IMR-90 (cell line): ENCODE measurements around the gene PDZD2. TPM values are rescaled to one million over a fixed set of nuclear protein-coding genes. Genes with fewer than 3 reads are reported as not detected.

Source experiments
- ATAC-seq: fragments of 200-7000 bp; cut with Tn5 transposase; 2 replicates; pipeline ENCODE4 v1.9.1; 2020; ENCODE audit warnings: low read depth, mild to moderate bottlenecking, moderate library complexity
- BruUV-seq: library from RNA; stranded (reverse); fragments of 400-500 nt; replicated peaks from 2 replicates; lab custom pipeline; 2021; lab: Mats Ljungman, UMichigan
- CTCF ChIA-PET: fragments of 300-600 bp; formaldehyde crosslinking; extraction: SDS; loops from one replicate; lab custom pipeline; 2021; ENCODE audit warnings: antibody characterized with exemption; lab: Yijun Ruan, JAX
- POLR2A ChIA-PET: fragments of 300-600 bp; sonication (Branson Sonifier 250); formaldehyde crosslinking; loops from one replicate; lab custom pipeline; 2022; ENCODE audit warnings: antibody characterized with exemption; ENCODE audit not compliant: unreplicated experiment; lab: Charles Lee
- DNase-seq: peaks from one replicate; pipeline ENCODE4 v3.0.0; 2013
- H2AFZ ChIP-seq: replicated peaks from 2 replicates; pipeline ENCODE3; 2013; ENCODE audit warnings: low read length, mild to moderate bottlenecking; ENCODE audit not compliant: poor library complexity
- H2AK5ac ChIP-seq: 2 replicates; pipeline ENCODE4 v1.6.1; 2013; ENCODE audit warnings: low read depth, low read length, inconsistent platforms
- H2AK9ac ChIP-seq: replicated peaks from 2 replicates; pipeline ENCODE3; 2013; ENCODE audit warnings: mild to moderate bottlenecking, low read depth, low read length, moderate library complexity; ENCODE audit not compliant: poor library complexity
- H2BK120ac ChIP-seq: 2 replicates; pipeline ENCODE4 v1.6.1; 2013; ENCODE audit warnings: low read depth, low read length, inconsistent platforms
- H2BK15ac ChIP-seq: 3 replicates; pipeline ENCODE4 v1.6.1; 2013; ENCODE audit warnings: low read depth, low read length, inconsistent platforms
- H2BK20ac ChIP-seq: 2 replicates; pipeline ENCODE4 v1.6.1; 2013; ENCODE audit warnings: low read depth, mild to moderate bottlenecking, inconsistent platforms, low read length, moderate library complexity
- H2BK5ac ChIP-seq: 2 replicates; pipeline ENCODE4 v1.6.1; 2013; ENCODE audit warnings: mild to moderate bottlenecking, low read depth, low read length, inconsistent platforms; ENCODE audit not compliant: poor library complexity, severe bottlenecking
- H3K14ac ChIP-seq: replicated peaks from 2 replicates; pipeline ENCODE4 v1.6.1; 2013; ENCODE audit warnings: low read depth, low read length, inconsistent platforms
- H3K18ac ChIP-seq: 2 replicates; pipeline ENCODE4 v1.6.1; 2013; ENCODE audit warnings: low read depth, low read length, control low read depth
- H3K23ac ChIP-seq: 2 replicates; pipeline ENCODE4 v1.6.1; 2013; ENCODE audit warnings: low read depth, low read length, inconsistent platforms
- H3K27ac ChIP-seq: 2 replicates; pipeline ENCODE4 v1.5.1; 2013; ENCODE audit warnings: mild to moderate bottlenecking, control low read depth, low read length; ENCODE audit not compliant: insufficient read depth
- H3K27me3 ChIP-seq: 2 replicates; pipeline ENCODE4 v1.6.1; 2013; ENCODE audit warnings: low read length; ENCODE audit not compliant: control insufficient read depth, insufficient read depth
- H3K36me3 ChIP-seq: 2 replicates; pipeline ENCODE4 v1.6.1; 2013; ENCODE audit warnings: low read length, mixed read lengths; ENCODE audit not compliant: control insufficient read depth, insufficient read depth
- H3K4ac ChIP-seq: 2 replicates; pipeline ENCODE4 v1.6.1; 2013; ENCODE audit warnings: low read depth, low read length, inconsistent platforms
- H3K4me1 ChIP-seq: 2 replicates; pipeline ENCODE4 v1.6.1; 2013; ENCODE audit warnings: low read length, mixed read lengths; ENCODE audit not compliant: control insufficient read depth, insufficient read depth
- H3K4me2 ChIP-seq: 2 replicates; pipeline ENCODE4 v1.6.1; 2013; ENCODE audit warnings: low read depth, mild to moderate bottlenecking, control low read depth, low read length, moderate library complexity
- H3K4me3 ChIP-seq: 2 replicates; pipeline ENCODE4 v1.5.1; 2013; ENCODE audit warnings: low read depth, mild to moderate bottlenecking, control low read depth, low read length, moderate library complexity; ENCODE audit not compliant: insufficient read depth
- H3K56ac ChIP-seq: 2 replicates; pipeline ENCODE4 v1.6.1; 2013; ENCODE audit warnings: low read length, inconsistent platforms; ENCODE audit not compliant: insufficient read depth; ENCODE audit errors: extremely low read depth
- H3K79me1 ChIP-seq, 2 experiments: 2 replicates each; pipeline ENCODE4 v1.6.1; 2013; ENCODE audit warnings: low read length in 2 of 2, inconsistent platforms in 1 of 2, low read depth in 1 of 2
- H3K9ac ChIP-seq: 2 replicates; pipeline ENCODE4 v1.6.1; 2013; ENCODE audit warnings: low read depth, low read length, control low read depth
- H3K9me1 ChIP-seq: 2 replicates; pipeline ENCODE4 v1.6.1; 2013; ENCODE audit warnings: low read length, inconsistent platforms; ENCODE audit not compliant: insufficient read depth
- H3K9me3 ChIP-seq: 2 replicates; pipeline ENCODE4 v1.6.1; 2013; ENCODE audit warnings: low read length; ENCODE audit not compliant: control insufficient read depth, insufficient read depth
- H4K20me1 ChIP-seq: 2 replicates; pipeline ENCODE4 v1.6.1; 2013; ENCODE audit warnings: low read length, inconsistent platforms; ENCODE audit not compliant: insufficient read depth
- H4K5ac ChIP-seq: 2 replicates; pipeline ENCODE4 v1.6.1; 2013; ENCODE audit warnings: mild to moderate bottlenecking, low read depth, low read length, control low read depth
- H4K8ac ChIP-seq, 2 experiments: 2 replicates each; pipeline ENCODE4 v1.6.1; 2013; ENCODE audit warnings: low read depth in 2 of 2, low read length in 2 of 2, control low read depth in 1 of 2, inconsistent platforms in 1 of 2
- H4K91ac ChIP-seq: 2 replicates; pipeline ENCODE4 v1.6.1; 2013; ENCODE audit warnings: low read depth, low read length, inconsistent platforms; ENCODE audit not compliant: insufficient read depth
- BHLHE40 ChIP-seq: fragments of 150-350 bp; IDR thresholded peaks from 2 replicates; pipeline ENCODE4 v1.6.1; 2016; ENCODE audit warnings: mild to moderate bottlenecking, low read depth, low read length
- CEBPB ChIP-seq: IDR thresholded peaks from 2 replicates; pipeline ENCODE4 v1.6.1; 2012; ENCODE audit warnings: low read depth, low read length, improper control_type of control experiment
- CHD1 ChIP-seq: IDR thresholded peaks from 2 replicates; pipeline ENCODE4 v1.6.1; 2012; ENCODE audit warnings: low read depth, low read length, improper control_type of control experiment
- CTCF ChIP-seq: conservative IDR thresholded peaks from 2 replicates; pipeline ENCODE4 v1.5.1; 2012; ENCODE audit warnings: mild to moderate bottlenecking, low read depth, low read length, improper control_type of control experiment
- ELK1 ChIP-seq: fragments of 150-350 bp; IDR thresholded peaks from 2 replicates; pipeline ENCODE4 v1.6.1; 2016; ENCODE audit warnings: low read depth, mild to moderate bottlenecking, low read length, moderate library complexity, borderline replicate concordance
- FOS ChIP-seq: fragments of 150-350 bp; IDR thresholded peaks from 2 replicates; pipeline ENCODE4 v1.6.1; 2016; ENCODE audit warnings: low read depth, low read length
- MAFK ChIP-seq: IDR thresholded peaks from 2 replicates; pipeline ENCODE4 v1.6.1; 2012; ENCODE audit warnings: low read depth, low read length, improper control_type of control experiment
- MAZ ChIP-seq: IDR thresholded peaks from 2 replicates; pipeline ENCODE4 v1.6.1; 2012; ENCODE audit warnings: low read depth, mild to moderate bottlenecking, low read length, improper control_type of control experiment, moderate library complexity, borderline replicate concordance
- MXI1 ChIP-seq: IDR thresholded peaks from 2 replicates; pipeline ENCODE4 v1.6.1; 2012; ENCODE audit warnings: low read depth, mild to moderate bottlenecking, low read length, moderate library complexity, borderline replicate concordance
- NFE2L2 ChIP-seq: fragments of 150-350 bp; IDR thresholded peaks from 2 replicates; pipeline ENCODE4 v1.6.1; 2016; ENCODE audit warnings: low read depth, mild to moderate bottlenecking, low read length
- POLR2A ChIP-seq: IDR thresholded peaks from 2 replicates; pipeline ENCODE4 v1.6.1; 2012; ENCODE audit warnings: mild to moderate bottlenecking, low read depth, low read length
- RAD21 ChIP-seq: IDR thresholded peaks from 2 replicates; pipeline ENCODE4 v1.6.1; 2012; ENCODE audit warnings: low read length, improper control_type of control experiment
- RCOR1 ChIP-seq: IDR thresholded peaks from 2 replicates; pipeline ENCODE4 v1.6.1; 2012; ENCODE audit warnings: mild to moderate bottlenecking, low read length, improper control_type of control experiment; ENCODE audit not compliant: insufficient replicate concordance
- RFX5 ChIP-seq: IDR thresholded peaks from 2 replicates; pipeline ENCODE4 v1.8.0; 2012; ENCODE audit warnings: low read depth, mild to moderate bottlenecking, low read length, moderate library complexity
- SMC3 ChIP-seq: fragments of 150-350 bp; IDR thresholded peaks from 2 replicates; pipeline ENCODE4 v1.6.1; 2016; ENCODE audit warnings: low read depth, mild to moderate bottlenecking, antibody characterized with exemption, low read length, moderate library complexity
- USF2 ChIP-seq: fragments of 150-350 bp; IDR thresholded peaks from 2 replicates; pipeline ENCODE4 v1.6.1; 2017; ENCODE audit warnings: mild to moderate bottlenecking, antibody characterized with exemption, low read length, low read depth
- WGBS, 2 experiments: methylation state at CpG; one replicate each; pipeline versions ENCODE4 v1.1.5 to v1.1.7; 2013; ENCODE audit warnings: missing lambda C conversion rate in 2 of 2; ENCODE audit not compliant: insufficient read length in 1 of 2; ENCODE audit errors: extremely low coverage in 2 of 2; 5-methylcytosine and 5-hydroxymethylcytosine counted together
- dilution Hi-C: fragments of 300-500 bp; cut with HindIII; formaldehyde crosslinking; loops from one replicate; pipeline ENCODE4 v1.14.3; 2018; ENCODE audit warnings: low sequenced_read_pairs; ENCODE audit not compliant: unreplicated experiment
- in situ Hi-C: fragments of 300-500 bp; cut with MboI; formaldehyde crosslinking; loops from 3 replicates; pipeline ENCODE4 v1.14.3; 2019; ENCODE audit warnings: low sequenced_read_pairs, inconsistent platforms, mixed read lengths
- intact Hi-C: fragments of 100-400 bp; cut with micrococcal nuclease; formaldehyde crosslinking; loops from 2 replicates; pipeline ENCODE4 v1.10.0; 2022
- polyA plus RNA-seq, 3 experiments: library from polyadenylated mRNA; depleted of rRNA; stranded (reverse); fragments of >200 nt; gene quantifications; 2 replicates each; pipeline ENCODE4 v1.2.3, GENCODE V29; 2012; ENCODE audit warnings: low replicate concordance in 1 of 3
- total RNA-seq: library from RNA; depleted of rRNA; stranded (reverse); fragments of >200 nt; gene quantifications from 2 replicates; pipeline ENCODE4 v1.2.3, GENCODE V29; 2012

PDZD2 gene
- total and polyA plus RNA-seq, 2 of the 4 experiments (the other 2 are of a cell fraction) = under 0.01 to 0.02 TPM

- Histone ChIP-seq H2AK5ac (no peak overlapping the region), H2BK5ac (no peak overlapping the region), H4K20me1 (no peaks in the 10 kb centered on the region), H3K14ac (no peak overlapping the region), H2BK15ac (no peak overlapping the region), H3K4ac (no peak overlapping the region), H3K4me2 (no peak overlapping the region), H4K8ac (no peak overlapping the region), H3K4me1 (no peaks in the 10 kb centered on the region), H2AK9ac (no peak overlapping the region), H3K23ac (no peak overlapping the region), H3K56ac (no peak overlapping the region), H4K91ac (no peak overlapping the region), H3K18ac (no peak overlapping the region), H3K9me3 (no peaks in the 10 kb centered on the region), H3K27ac (no peak overlapping the region), H3K27me3 (peaks cover 16% of the 10 kb centered on the region), H4K5ac (no peak overlapping the region), H2BK120ac (no peak overlapping the region), H3K9ac (no peak overlapping the region), H2BK20ac (no peak overlapping the region), H3K36me3 (no peaks in the 10 kb centered on the region), H2AFZ (no peak overlapping the region), H3K4me3 (no peak overlapping the region), H3K79me1 (no peaks in the 10 kb centered on the region), H3K9me1 (no peaks in the 10 kb centered on the region)
- ChIA-PET POLR2A (no interaction called here), CTCF (interaction anchor here (0.5 kb wide), 1 partner anchor 421 kb away, joined by 4 read pairs; no protein-coding TSS in a partner anchor)
- TF ChIP-seq MXI1 (no peak), CEBPB (no peak), USF2 (no peak), BHLHE40 (no peak), RCOR1 (no peak), FOS (no peak), NFE2L2 (no peak), SMC3 (no peak), RFX5 (no peak), RAD21 (no peak), POLR2A (no peak), CHD1 (no peak), CTCF (no peak), MAZ (no peak), MAFK (no peak), ELK1 (no peak)
- dilution Hi-C loops (no loop called here), in situ Hi-C loops (no loop called here), intact Hi-C loops (no loop called here)
- 57% methylated on average over 2 of the region's 3 CpGs; no CpG with 5 or more reads in 1 of the 2 experiments for WGBS, 2 experiments
- BruUV-seq = no TSS peak
- ATAC-seq (no peak), DNase-seq (no peak)
Measured at GRCh38 chr5:31769530-31769929, 130.6 kb downstream of the PDZD2 start.
